GM12874 (cell line): ENCODE results near the gene MRFAP1.

Experiments
- TF ChIP-seq, protein P1 (sequence below): IDR thresholded peaks from 2 replicates; pipeline ENCODE4 v1.5.1; 2011; ENCODE audit warnings: low read depth, mild to moderate bottlenecking, control low read depth, low read length, moderate library complexity; ENCODE audit not compliant: insufficient read depth

Gene MRFAP1

DNA sequence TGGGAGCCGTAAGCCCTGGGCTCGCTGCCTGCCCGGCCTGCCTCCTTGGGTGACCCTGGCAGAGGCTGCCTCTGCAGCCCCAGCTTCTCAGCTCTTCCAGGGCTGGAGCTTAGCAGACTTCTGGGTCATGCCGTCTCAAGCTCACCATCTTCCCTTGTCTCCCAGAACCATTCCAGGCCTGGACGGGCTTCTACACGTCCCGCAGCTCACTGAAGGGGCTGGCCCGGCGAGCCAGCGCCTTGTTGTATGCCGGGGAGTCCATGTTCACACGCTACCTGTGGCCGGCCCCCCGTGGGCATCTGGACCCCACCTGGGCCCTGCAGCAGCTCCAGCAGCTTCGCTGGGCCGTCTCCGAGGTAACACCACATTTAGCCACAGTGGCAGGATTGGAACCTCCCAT is 43.5 kb upstream of the MRFAP1 start:
- TF ChIP-seq, protein P1, sequence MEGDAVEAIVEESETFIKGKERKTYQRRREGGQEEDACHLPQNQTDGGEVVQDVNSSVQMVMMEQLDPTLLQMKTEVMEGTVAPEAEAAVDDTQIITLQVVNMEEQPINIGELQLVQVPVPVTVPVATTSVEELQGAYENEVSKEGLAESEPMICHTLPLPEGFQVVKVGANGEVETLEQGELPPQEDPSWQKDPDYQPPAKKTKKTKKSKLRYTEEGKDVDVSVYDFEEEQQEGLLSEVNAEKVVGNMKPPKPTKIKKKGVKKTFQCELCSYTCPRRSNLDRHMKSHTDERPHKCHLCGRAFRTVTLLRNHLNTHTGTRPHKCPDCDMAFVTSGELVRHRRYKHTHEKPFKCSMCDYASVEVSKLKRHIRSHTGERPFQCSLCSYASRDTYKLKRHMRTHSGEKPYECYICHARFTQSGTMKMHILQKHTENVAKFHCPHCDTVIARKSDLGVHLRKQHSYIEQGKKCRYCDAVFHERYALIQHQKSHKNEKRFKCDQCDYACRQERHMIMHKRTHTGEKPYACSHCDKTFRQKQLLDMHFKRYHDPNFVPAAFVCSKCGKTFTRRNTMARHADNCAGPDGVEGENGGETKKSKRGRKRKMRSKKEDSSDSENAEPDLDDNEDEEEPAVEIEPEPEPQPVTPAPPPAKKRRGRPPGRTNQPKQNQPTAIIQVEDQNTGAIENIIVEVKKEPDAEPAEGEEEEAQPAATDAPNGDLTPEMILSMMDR, result no peak

- TF ChIP-seq, protein P1, result no peak
These were observed 42.4 kb upstream of the MRFAP1 start for GRCh38 chr4:6598127-6598526.

DNA sequence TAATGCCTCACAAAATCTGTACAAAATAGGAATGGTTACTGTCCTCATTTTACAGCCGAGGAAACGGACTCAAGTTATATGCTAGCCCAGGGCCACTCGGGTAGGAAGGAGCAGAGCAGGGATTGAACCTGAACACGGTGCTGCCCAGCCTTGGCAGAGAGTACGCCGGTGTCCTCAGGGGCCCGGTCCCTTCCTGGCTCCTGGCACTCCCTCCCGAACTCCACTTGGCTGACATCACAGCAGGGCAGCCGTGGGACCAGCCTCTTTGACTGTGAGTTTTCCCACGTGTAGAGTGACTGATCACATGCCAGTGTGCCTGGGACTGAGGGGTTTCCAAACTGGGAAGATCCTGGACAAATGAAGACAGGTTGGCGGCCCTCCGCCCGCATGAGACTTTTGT is 41.8 kb upstream of the MRFAP1 start:
- TF ChIP-seq, protein P1, result no peak

- TF ChIP-seq, protein P1, result no peak
These were observed 38.7 kb upstream of the MRFAP1 start for GRCh38 chr4:6601661-6602250.

DNA sequence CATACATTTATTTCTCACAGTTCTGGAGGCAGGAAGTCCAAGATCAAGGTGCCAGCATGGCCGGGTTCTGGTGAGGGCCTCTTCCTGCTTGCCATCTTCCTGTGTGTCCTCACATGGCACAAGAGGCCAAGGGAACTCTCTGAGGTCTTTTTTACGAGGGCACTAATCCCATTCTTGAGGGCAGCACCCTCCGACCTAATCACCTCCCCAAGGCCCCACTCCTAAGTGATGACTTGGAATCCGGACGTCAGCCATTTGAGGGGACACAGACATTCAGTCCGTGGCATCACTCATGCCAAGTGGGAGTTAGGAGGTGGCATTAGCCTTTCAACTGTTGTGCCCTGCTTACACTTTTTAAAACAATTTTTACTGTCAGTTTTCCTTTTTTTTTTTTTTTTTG is 38.2 kb upstream of the MRFAP1 start:
- TF ChIP-seq, protein P1, result no peak

DNA sequence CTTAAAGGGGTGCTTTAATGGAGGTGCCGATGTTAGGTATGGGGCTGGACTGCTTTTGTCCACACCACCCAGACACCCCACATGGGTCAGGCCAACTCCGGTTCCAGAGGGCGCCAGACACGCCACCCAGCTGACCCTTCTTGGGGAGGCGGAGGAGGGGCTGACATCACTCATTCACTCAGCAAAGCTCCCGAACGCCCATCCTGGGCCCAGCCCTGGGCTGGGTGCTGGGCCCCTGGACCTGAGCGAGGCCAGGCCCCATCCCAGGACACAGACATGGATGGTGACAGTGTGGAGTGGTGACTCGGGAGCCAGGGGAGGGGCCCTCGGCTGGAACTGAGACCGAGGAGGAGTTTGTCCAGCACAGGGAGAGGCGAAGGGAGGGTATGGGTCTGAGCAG is 37.4 kb upstream of the MRFAP1 start:
- TF ChIP-seq, protein P1, result no peak

GRCh38 chr4:6605114-6605513 is 35.4 kb upstream of the MRFAP1 start:
- TF ChIP-seq, protein P1, result no peak
